ENCODE results near the gene CAMK2B.

CAMK2B gene

GRCh38 chr7:44236333-44236728, 89.1 kb downstream of the CAMK2B start:
- H3F3A ChIP-seq (ENCODE audit: control insufficient read depth, insufficient read depth), result no peaks in the 10 kb centered on the region
- H3K79me2 ChIP-seq (ENCODE audit: control insufficient read depth, low read length), result no peaks in the 10 kb centered on the region
- no peaks in the 10 kb centered on the region for H3K9me3 ChIP-seq (ENCODE audit: control insufficient read depth, insufficient read depth, low read length)
- H3K9me2 ChIP-seq (replicated peaks; ENCODE audit: control insufficient read depth, low read length), result no peaks in the 10 kb centered on the region
- H4K20me1 ChIP-seq (ENCODE audit: control insufficient read depth, insufficient read depth, low read depth, low read length), result no peaks in the 10 kb centered on the region
- TF ChIP-seq CTCF (IDR thresholded peaks at IDR 0.05; ENCODE audit: low read depth, low read length, poor library complexity, severe bottlenecking) (no peak), EZH2phosphoT487 (IDR thresholded peaks at IDR 0.05; ENCODE audit: borderline replicate concordance, low read length) (no peak)
- H3K4me1 ChIP-seq (ENCODE audit: control insufficient read depth, low read length), result peaks cover 10% of the 10 kb centered on the region
- peaks cover 7% of the 10 kb centered on the region; the same call in 1 of the 2 replicates for H3K27me3 ChIP-seq (ENCODE audit: control insufficient read depth, low read length)
- H3K4me3 ChIP-seq (ENCODE audit: low read length), result no peak overlapping the region
- no peak overlapping the region for H3K27ac ChIP-seq (ENCODE audit: low read depth, low read length)
- no peaks in the 10 kb centered on the region for H3K36me3 ChIP-seq (ENCODE audit: control insufficient read depth, low read length)
- H3K4me2 ChIP-seq (ENCODE audit: low read length), result no peak overlapping the region

DNA sequence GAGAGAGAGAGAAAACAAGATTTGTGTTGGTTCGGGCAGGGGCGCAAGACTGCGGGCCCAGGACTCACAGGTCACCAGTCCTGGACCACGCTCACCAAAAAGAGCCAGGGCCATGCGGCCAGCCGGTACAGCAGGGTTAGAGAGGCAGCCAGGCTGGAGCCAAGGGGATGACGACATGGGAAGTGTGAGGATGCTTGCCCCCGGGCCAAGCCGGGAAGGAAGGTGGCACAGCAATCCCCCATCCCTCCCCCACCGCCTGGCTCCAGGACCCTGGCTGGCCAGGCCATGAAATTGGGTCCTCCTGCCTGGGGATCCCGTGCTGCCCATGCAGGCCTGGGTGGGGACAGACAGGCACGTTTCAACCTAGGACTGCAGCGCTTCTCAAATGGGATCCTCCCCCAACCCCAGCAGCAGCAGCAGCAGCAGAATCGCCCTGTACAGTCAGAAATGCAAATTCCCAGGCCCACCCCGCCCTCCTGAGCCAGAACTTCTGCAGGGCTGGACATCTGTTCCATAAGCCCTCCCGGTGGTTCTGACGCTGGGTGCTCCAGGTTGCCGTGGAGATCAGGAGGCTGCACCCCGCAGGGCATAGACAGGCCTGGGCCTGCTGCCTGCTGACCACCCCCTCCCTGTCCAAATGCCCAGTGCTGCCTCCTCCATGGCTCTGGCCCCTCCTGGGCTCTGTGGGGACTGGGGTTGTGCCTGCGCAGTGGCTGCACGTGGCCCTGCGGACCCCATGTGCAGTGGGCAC, 89.6 kb downstream of the CAMK2B start:
- Histone ChIP-seq H3K27me3 (ENCODE audit: control insufficient read depth, low read length) (peaks cover 7% of the 10 kb centered on the region; the same call in 1 of the 2 replicates), H3K4me3 (ENCODE audit: low read length) (no peak overlapping the region)
- TF ChIP-seq EZH2phosphoT487 (IDR thresholded peaks at IDR 0.05; ENCODE audit: borderline replicate concordance, low read length) (no peak), CTCF (IDR thresholded peaks at IDR 0.05; ENCODE audit: low read depth, low read length, poor library complexity, severe bottlenecking) (no peak)

DNA sequence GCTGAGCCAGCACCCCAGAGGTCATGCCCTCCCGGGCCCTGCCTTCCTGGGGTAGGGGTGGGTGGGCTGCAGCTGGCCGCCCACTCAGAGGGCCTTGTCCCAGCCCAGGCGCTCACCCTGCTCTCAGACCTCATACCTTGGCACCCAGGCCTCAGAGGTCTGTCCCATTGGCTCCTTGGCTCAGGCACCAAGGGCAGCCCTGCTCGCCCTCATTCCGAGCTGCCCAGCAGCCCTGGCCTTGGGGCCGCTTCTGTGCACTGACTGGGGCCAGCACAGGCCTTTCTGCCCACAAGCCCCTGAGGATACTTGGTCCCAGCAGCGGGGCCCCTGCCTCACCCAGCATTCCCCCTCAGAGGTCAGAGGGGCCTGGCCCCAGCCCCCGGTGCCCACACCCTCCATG, 90.3 kb downstream of the CAMK2B start:
- no peaks in the 10 kb centered on the region for H4K20me1 ChIP-seq (ENCODE audit: control insufficient read depth, insufficient read depth, low read depth, low read length)
- no peak overlapping the region for H3K4me2 ChIP-seq (ENCODE audit: low read length)
- H3K4me3 ChIP-seq (ENCODE audit: low read length), result no peak overlapping the region
- no peaks in the 10 kb centered on the region for H3K79me2 ChIP-seq (ENCODE audit: control insufficient read depth, low read length)
- no peaks in the 10 kb centered on the region for H3K4me1 ChIP-seq (ENCODE audit: control insufficient read depth, low read length)
- H3K9me3 ChIP-seq (ENCODE audit: control insufficient read depth, insufficient read depth, low read length), result no peaks in the 10 kb centered on the region
- no peaks in the 10 kb centered on the region for H3K9me2 ChIP-seq (replicated peaks; ENCODE audit: control insufficient read depth, low read length)
- H3K27me3 ChIP-seq (ENCODE audit: control insufficient read depth, low read length), result peaks cover 7% of the 10 kb centered on the region; the same call in 1 of the 2 replicates
- H3K36me3 ChIP-seq (ENCODE audit: control insufficient read depth, low read length), result no peaks in the 10 kb centered on the region
- no peaks in the 10 kb centered on the region for H3F3A ChIP-seq (ENCODE audit: control insufficient read depth, insufficient read depth)
- H3K27ac ChIP-seq (ENCODE audit: low read depth, low read length), result no peak overlapping the region
- TF ChIP-seq CTCF (IDR thresholded peaks at IDR 0.05; ENCODE audit: low read depth, low read length, poor library complexity, severe bottlenecking) (no peak), EZH2phosphoT487 (IDR thresholded peaks at IDR 0.05; ENCODE audit: borderline replicate concordance, low read length) (no peak)

More for the DNA sequence above, 89.6 kb downstream of the CAMK2B start:
- no peaks in the 10 kb centered on the region for H4K20me1 ChIP-seq (ENCODE audit: control insufficient read depth, insufficient read depth, low read depth, low read length)
- no peak overlapping the region for H3K4me2 ChIP-seq (ENCODE audit: low read length)
- H3K9me2 ChIP-seq (replicated peaks; ENCODE audit: control insufficient read depth, low read length), result no peaks in the 10 kb centered on the region
- no peaks in the 10 kb centered on the region for H3K9me3 ChIP-seq (ENCODE audit: control insufficient read depth, insufficient read depth, low read length)
- no peak overlapping the region for H3K27ac ChIP-seq (ENCODE audit: low read depth, low read length)
- no peaks in the 10 kb centered on the region for H3F3A ChIP-seq (ENCODE audit: control insufficient read depth, insufficient read depth)
- H3K79me2 ChIP-seq (ENCODE audit: control insufficient read depth, low read length), result no peaks in the 10 kb centered on the region
- H3K36me3 ChIP-seq (ENCODE audit: control insufficient read depth, low read length), result no peaks in the 10 kb centered on the region
- H3K4me1 ChIP-seq (ENCODE audit: control insufficient read depth, low read length), result peaks cover 4% of the 10 kb centered on the region
